Ishikawa (cell line): ENCODE results near the gene TANC1.

Source experiments
- CEBPB ChIP-seq: IDR thresholded peaks from 2 replicates; pipeline ENCODE4 v1.6.1; 2012
- CREB1 ChIP-seq: IDR thresholded peaks from 2 replicates; pipeline ENCODE4 v1.6.1; 2012; ENCODE audit warnings: low read depth
- EGR1 ChIP-seq: IDR thresholded peaks from 2 replicates; pipeline ENCODE4 v1.6.1; 2012
- EP300 ChIP-seq: IDR thresholded peaks from 2 replicates; pipeline ENCODE4 v1.6.1; 2012; ENCODE audit warnings: borderline replicate concordance
- FOXM1 ChIP-seq: IDR thresholded peaks from 2 replicates; pipeline ENCODE4 v1.6.1; 2012; ENCODE audit warnings: low read depth, borderline replicate concordance
- NFIC ChIP-seq: IDR thresholded peaks from 2 replicates; pipeline ENCODE4 v1.6.1; 2012
- RAD21 ChIP-seq: IDR thresholded peaks from 2 replicates; pipeline ENCODE4 v1.6.1; 2012; ENCODE audit warnings: low read depth
- TAF1 ChIP-seq: IDR thresholded peaks from 2 replicates; pipeline ENCODE4 v1.6.1; 2012; ENCODE audit warnings: low read depth, mild to moderate bottlenecking
- TCF12 ChIP-seq: IDR thresholded peaks from 2 replicates; pipeline ENCODE4 v1.6.1; 2012; ENCODE audit warnings: low read depth
- TEAD4 ChIP-seq: IDR thresholded peaks from 2 replicates; pipeline ENCODE4 v1.6.1; 2012
- USF1 ChIP-seq: IDR thresholded peaks from 2 replicates; pipeline ENCODE4 v1.6.1; 2012
- YY1 ChIP-seq: IDR thresholded peaks from 2 replicates; pipeline ENCODE4 v1.6.1; 2012; ENCODE audit warnings: low read depth
- TF ChIP-seq, protein P1 (sequence below): IDR thresholded peaks from 2 replicates; pipeline ENCODE4 v1.6.1; 2012
- TF ChIP-seq, protein P2 (sequence below): IDR thresholded peaks from 2 replicates; pipeline ENCODE4 v1.6.1; 2012; ENCODE audit warnings: low read depth, mild to moderate bottlenecking

- TF ChIP-seq, protein P1, sequence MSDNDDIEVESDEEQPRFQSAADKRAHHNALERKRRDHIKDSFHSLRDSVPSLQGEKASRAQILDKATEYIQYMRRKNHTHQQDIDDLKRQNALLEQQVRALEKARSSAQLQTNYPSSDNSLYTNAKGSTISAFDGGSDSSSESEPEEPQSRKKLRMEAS = no peak
- no peak for TF ChIP-seq RAD21
- no peak for TF ChIP-seq FOXM1
- TF ChIP-seq USF1 = no peak
- no peak for TF ChIP-seq TCF12
- TF ChIP-seq EP300 = no peak
- no peak for TF ChIP-seq CEBPB
- TF ChIP-seq, protein P2, sequence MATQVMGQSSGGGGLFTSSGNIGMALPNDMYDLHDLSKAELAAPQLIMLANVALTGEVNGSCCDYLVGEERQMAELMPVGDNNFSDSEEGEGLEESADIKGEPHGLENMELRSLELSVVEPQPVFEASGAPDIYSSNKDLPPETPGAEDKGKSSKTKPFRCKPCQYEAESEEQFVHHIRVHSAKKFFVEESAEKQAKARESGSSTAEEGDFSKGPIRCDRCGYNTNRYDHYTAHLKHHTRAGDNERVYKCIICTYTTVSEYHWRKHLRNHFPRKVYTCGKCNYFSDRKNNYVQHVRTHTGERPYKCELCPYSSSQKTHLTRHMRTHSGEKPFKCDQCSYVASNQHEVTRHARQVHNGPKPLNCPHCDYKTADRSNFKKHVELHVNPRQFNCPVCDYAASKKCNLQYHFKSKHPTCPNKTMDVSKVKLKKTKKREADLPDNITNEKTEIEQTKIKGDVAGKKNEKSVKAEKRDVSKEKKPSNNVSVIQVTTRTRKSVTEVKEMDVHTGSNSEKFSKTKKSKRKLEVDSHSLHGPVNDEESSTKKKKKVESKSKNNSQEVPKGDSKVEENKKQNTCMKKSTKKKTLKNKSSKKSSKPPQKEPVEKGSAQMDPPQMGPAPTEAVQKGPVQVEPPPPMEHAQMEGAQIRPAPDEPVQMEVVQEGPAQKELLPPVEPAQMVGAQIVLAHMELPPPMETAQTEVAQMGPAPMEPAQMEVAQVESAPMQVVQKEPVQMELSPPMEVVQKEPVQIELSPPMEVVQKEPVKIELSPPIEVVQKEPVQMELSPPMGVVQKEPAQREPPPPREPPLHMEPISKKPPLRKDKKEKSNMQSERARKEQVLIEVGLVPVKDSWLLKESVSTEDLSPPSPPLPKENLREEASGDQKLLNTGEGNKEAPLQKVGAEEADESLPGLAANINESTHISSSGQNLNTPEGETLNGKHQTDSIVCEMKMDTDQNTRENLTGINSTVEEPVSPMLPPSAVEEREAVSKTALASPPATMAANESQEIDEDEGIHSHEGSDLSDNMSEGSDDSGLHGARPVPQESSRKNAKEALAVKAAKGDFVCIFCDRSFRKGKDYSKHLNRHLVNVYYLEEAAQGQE = no peak
- no peak for TF ChIP-seq TAF1
- no peak for TF ChIP-seq NFIC
- TF ChIP-seq TEAD4 = no peak
- no peak for TF ChIP-seq YY1
- no peak for TF ChIP-seq EGR1
- TF ChIP-seq CREB1 = no peak
Measured at GRCh38 chr2:159053161-159054031, 85.0 kb downstream of the TANC1 start.
